Activated CD8-positive, alpha-beta memory T cell treated with anti-CD3 and anti-CD28 coated beads, Interleukin-2, amount 10 ng/mL, durations not matched to agents 7 days and 5 days (primary cell): Measurements from ENCODE around the gene ELN. TPM values are rescaled to one million over a fixed set of nuclear protein-coding genes. Genes with fewer than 3 reads are reported as not detected.
"Not testable (repeated sequence)": the region's sequence is repeated elsewhere in the genome, so short reads cannot be mapped to it uniquely, and the experiment has no call there.

Experiments used
- ATAC-seq: fragments of 150-1000 bp; cut with Tn5 transposase; one replicate; pipeline ENCODE4 v1.10.0; 2021; ENCODE audit warnings: moderate library complexity
- CTCF ChIA-PET: fragments of 350-600 bp; sonication (Branson Sonifier 250); formaldehyde crosslinking; loops from one replicate; lab custom pipeline; 2021; ENCODE audit warnings: antibody characterized with exemption; lab: Charles Lee
- DNase-seq: peaks from one replicate; pipeline ENCODE4 v3.0.0-alpha.2; 2020
- H3K27ac Mint-ChIP-seq: one replicate; pipeline ENCODE4 v1.8.0; 2021; ENCODE audit warnings: mild to moderate bottlenecking, mixed read lengths
- H3K27me3 Mint-ChIP-seq: one replicate; pipeline ENCODE4 v1.8.0; 2021; ENCODE audit warnings: mixed read lengths
- H3K36me3 Mint-ChIP-seq: one replicate; pipeline ENCODE4 v1.8.0; 2021; ENCODE audit warnings: mild to moderate bottlenecking, mixed read lengths
- H3K4me1 Mint-ChIP-seq: one replicate; pipeline ENCODE4 v1.8.0; 2021; ENCODE audit warnings: mixed read lengths
- H3K4me3 Mint-ChIP-seq: one replicate; pipeline ENCODE4 v1.8.0; 2021; ENCODE audit warnings: mild to moderate bottlenecking, moderate library complexity, mixed read lengths
- H3K9me3 Mint-ChIP-seq: one replicate; pipeline ENCODE4 v1.8.0; 2022; ENCODE audit warnings: low read depth, mixed read lengths
- total RNA-seq, 2 experiments: library from RNA; stranded (reverse); gene quantifications; one replicate each; pipeline ENCODE4 v1.2.3, GENCODE V29; 2021

Gene ELN
- not detected for total RNA-seq

DNA sequence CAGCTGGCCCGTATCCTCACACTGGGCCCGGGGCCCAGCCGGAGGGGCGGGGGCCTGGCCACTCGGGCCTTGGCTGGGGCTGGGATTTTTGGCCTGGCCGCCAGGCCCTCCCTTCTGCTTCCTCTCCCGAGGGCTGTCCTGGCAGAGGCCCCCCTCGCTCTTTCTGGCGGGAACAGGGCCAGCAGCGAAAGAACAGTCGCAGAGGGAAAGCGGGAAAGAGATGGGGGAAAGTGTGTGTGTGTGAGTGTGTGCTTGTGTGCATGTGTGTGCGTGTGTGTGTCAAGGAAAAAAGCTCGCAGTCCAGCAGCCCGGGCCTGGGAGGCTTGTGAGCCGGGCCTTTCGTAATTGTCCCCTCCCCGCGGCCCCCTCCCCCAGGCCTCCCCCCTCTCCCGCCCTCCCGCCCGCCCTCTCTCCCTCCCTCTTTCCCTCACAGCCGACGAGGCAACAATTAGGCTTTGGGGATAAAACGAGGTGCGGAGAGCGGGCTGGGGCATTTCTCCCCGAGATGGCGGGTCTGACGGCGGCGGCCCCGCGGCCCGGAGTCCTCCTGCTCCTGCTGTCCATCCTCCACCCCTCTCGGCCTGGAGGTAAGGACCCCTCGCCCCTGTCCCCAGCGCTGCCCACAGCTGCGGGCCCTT, at the start of gene ELN:
ELN (plus strand) TSS at position 491 of the 638 bp plus-strand sequence; CDS start at position 506, 15 bp downstream.
- Mint-ChIP-seq H3K27ac (no peak within 1 kb of the TSS), H3K4me1 (peaks cover 3% of the 10 kb centered on the region), H3K9me3 (no peaks in the 10 kb centered on the region), H3K27me3 (peaks cover 62% of the 10 kb centered on the region), H3K4me3 (no peak within 1 kb of the TSS), H3K36me3 (no peaks in the 10 kb centered on the region)
- DNase-seq (no peak), ATAC-seq (no peak)
- CTCF ChIA-PET: interaction anchor here (1.5 to 2.8 kb wide), 3 partner anchors 9 to 162 kb away, joined by 5 to 30 read pairs (median 6); no protein-coding TSS in a partner anchor

DNA sequence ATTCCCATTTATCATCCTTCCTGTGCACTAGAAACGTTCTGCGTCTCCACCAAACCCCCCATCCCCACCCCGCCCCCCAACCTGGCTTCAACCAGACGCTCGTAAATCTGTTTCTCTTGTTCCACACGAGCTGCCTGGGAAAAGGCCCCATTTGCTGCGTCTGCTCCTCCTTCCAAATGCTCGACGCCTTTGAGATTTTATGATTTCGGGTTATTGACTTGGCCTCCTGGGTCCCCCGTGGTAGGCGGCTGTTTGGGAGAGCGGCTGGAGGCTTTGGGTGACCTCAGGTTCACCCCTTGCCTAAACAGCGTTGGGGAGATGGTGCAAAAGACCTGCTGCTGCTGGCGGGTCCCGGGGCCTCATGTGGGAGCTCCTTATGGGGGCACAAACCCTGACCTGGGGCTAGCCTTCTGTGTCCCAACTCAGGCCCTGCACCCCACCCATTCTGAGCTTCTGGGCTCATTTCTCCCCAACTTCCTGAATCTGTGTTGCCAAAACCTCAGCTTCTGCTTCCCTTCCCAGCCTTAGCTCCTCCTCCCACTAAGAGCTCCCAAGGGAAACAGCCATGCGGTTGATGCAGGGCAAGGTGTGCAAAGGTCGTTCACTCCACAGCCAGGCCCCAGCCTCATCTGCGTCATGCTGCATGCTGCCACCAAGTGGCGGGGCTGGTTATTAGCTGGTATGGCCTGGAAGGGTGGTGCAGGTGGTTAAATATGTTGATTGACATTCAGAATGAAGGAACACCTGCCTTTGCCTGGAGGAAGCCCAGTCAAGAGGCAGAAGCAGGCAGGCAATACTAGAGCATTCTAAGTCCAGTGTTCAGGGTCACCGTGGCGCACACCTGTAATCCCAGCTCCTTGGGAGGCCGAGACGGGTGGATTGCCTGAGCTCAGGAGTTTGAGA, 49.1 kb upstream of the ELN start:
- H3K9me3 Mint-ChIP-seq: no peaks in the 10 kb centered on the region
- DNase-seq (no peak), ATAC-seq (no peak)
- H3K4me1 Mint-ChIP-seq: no peaks in the 10 kb centered on the region
- H3K27me3 Mint-ChIP-seq: no peaks in the 10 kb centered on the region
- H3K27ac Mint-ChIP-seq: no peak overlapping the region
- no peak overlapping the region for H3K4me3 Mint-ChIP-seq
- no peaks in the 10 kb centered on the region for H3K36me3 Mint-ChIP-seq
- CTCF ChIA-PET: interaction anchor here (1.1 to 1.4 kb wide), 2 partner anchors 14 to 48 kb away, joined by 3 to 6 read pairs; no protein-coding TSS in a partner anchor

DNA sequence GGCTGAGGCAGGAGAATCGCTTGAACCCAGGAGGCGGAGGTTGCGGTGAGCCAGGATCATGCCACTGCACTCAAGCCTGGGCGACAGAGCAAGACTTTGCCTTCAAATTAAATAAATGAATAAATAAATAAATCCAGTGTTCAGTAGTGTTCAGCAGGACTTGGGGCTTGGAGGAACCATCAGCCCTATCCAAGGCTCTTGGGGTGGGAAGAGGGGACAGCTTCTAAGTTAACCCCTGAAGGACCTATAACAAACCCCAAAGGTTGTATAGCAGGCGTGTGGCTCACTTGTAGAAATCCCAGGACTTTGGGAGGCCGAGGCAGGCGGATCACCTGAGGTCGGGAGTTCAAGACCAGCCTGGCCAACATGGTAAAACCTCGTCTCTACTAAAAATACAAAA, 48.3 kb upstream of the ELN start:
- ATAC-seq, H3K4me1 Mint-ChIP-seq, H3K9me3 Mint-ChIP-seq, H3K4me3 Mint-ChIP-seq, H3K36me3 Mint-ChIP-seq, H3K27me3 Mint-ChIP-seq, DNase-seq, H3K27ac Mint-ChIP-seq: not testable (repeated sequence)
- CTCF ChIA-PET: interaction anchor here (1.1 to 1.4 kb wide), 2 partner anchors 15 to 47 kb away, joined by 3 to 6 read pairs; no protein-coding TSS in a partner anchor

DNA sequence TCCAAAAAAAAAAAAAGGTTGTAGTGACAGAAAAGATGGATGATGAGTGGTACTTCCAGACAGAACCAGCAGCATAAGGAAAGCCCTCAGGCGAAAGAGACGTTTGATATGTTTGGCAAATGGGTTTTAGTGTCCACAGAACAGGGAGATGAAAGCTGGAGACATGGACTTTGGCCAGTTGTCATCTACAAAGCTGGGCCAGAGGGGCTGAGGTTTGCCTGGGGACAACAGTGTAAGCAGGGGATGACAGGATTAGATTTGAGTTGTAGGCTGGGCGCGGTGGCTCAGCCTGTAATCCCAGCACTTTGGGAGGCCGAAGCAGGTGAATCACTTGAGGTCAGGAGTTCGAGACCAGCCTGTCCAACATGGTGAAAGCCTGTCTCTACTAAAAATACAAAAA, 47.8 kb upstream of the ELN start:
- H3K36me3 Mint-ChIP-seq: no peaks in the 10 kb centered on the region
- no peak overlapping the region for H3K4me3 Mint-ChIP-seq
- H3K27me3 Mint-ChIP-seq: no peaks in the 10 kb centered on the region
- H3K9me3 Mint-ChIP-seq: no peaks in the 10 kb centered on the region
- no peak overlapping the region for H3K27ac Mint-ChIP-seq
- H3K4me1 Mint-ChIP-seq: no peaks in the 10 kb centered on the region
- ATAC-seq: no peak
- CTCF ChIA-PET: interaction anchor here (0.9 kb wide), 1 partner anchor 47 kb away, joined by 3 read pairs; no protein-coding TSS in a partner anchor
- no peak for DNase-seq

DNA sequence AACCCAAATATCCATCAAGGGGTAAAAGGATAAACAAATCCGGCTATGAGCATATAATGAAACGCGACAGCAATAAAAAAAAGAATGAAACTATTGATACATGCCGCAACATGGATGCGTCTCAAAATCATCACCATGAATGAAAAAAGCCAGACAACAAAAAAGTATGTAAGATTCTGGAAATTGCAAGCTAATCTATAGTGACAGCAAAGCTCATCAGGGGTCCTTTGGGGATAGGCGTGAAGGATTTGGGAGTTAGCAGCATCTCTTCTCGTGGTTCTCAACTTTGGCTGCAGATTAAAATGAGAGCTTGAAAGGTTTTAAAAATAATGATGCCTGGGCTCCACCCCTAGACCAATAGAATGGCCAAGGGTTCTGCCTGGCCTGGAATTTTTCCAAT, 46.0 kb upstream of the ELN start:
- Mint-ChIP-seq H3K4me1 (no peaks in the 10 kb centered on the region), H3K9me3 (no peaks in the 10 kb centered on the region), H3K4me3 (no peak overlapping the region), H3K36me3 (no peaks in the 10 kb centered on the region), H3K27ac (no peak overlapping the region), H3K27me3 (no peaks in the 10 kb centered on the region)
- CTCF ChIA-PET: no interaction called here
- no peak for ATAC-seq
- DNase-seq: no peak

DNA sequence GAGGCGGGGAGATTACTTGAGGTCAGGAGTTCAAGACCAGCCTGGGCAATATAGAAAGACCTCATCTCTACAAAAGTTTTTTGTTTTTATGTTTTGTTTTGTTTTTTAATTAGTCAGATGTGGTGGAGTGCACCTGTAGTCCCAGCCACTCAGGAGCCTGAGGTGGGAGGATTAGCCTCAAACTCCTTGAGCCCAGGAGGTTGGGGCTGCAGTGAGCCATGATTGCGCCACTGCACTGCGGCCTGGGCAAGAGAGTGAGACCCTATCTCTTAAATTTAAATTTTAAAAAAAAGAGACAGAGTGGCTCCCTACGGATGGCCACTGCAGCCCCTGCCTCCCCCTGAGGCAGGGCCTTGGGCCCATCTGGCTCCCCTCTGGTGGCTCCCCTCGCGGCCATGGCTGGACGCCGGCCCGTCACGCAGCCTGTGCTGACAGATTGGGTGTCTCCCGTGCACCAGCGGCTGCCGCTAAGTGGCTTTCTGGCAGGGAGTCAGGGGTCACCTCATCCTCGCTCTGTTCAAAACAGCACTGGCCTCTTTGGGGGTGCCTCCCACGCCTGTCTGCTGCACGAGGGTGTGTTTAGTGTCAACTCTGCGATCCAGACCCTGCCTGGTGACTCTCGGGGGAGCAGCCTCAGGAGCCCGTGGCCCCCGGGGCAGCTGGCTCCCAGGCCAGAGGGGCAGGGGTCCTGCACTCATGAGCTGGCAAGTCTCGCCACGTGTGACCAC, 44.4 kb upstream of the ELN start:
- H3K36me3 Mint-ChIP-seq: no peaks in the 10 kb centered on the region
- DNase-seq (no peak), ATAC-seq (no peak)
- no peaks in the 10 kb centered on the region for H3K4me1 Mint-ChIP-seq
- no peak overlapping the region for H3K27ac Mint-ChIP-seq
- no peaks in the 10 kb centered on the region for H3K27me3 Mint-ChIP-seq
- H3K4me3 Mint-ChIP-seq: no peak overlapping the region
- no peaks in the 10 kb centered on the region for H3K9me3 Mint-ChIP-seq
- CTCF ChIA-PET: no interaction called here

DNA sequence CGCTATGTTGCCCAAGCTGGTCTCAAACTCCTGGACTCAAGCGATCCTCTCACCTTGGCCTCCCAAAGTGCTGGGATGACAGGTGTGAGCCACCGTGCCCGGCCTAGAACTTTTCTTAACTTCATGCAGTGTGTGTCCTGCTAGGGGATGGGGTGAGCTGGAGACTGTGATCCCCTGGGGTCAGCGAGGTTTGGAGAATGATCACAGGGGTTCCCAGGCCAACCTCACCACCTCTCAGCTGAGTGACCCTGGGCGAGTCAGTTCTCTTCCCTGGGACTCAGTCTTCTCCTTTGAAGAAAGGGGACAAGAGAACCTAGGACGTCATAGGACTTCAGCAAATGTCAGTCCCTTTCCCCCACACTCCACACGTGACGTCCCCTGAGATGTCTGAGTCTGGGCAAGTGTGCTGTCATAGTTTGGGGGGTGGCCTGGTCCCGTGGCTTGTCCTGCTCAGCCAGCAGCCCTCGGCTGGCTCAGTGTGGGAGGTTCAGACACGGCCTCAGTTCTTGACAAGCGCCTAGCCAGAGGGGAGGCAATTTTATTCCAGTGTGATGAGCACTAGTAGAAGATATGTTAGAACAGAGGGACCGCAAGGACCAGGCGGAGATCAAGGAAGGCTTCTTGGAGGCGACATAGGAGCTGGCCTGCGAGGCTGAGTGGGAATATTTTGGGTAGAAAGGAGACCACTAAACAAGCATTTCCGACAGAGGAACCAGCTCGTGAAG, 43.3 kb upstream of the ELN start:
- H3K27me3 Mint-ChIP-seq: no peaks in the 10 kb centered on the region
- CTCF ChIA-PET: interaction anchor here (0.7 kb wide), 1 partner anchor 405 kb away, joined by 3 read pairs; no protein-coding TSS in a partner anchor
- no peaks in the 10 kb centered on the region for H3K9me3 Mint-ChIP-seq
- H3K36me3 Mint-ChIP-seq: no peaks in the 10 kb centered on the region
- no peaks in the 10 kb centered on the region for H3K4me1 Mint-ChIP-seq
- ATAC-seq: no peak
- no peak for DNase-seq
- H3K27ac Mint-ChIP-seq: no peak overlapping the region
- H3K4me3 Mint-ChIP-seq: no peak overlapping the region

DNA sequence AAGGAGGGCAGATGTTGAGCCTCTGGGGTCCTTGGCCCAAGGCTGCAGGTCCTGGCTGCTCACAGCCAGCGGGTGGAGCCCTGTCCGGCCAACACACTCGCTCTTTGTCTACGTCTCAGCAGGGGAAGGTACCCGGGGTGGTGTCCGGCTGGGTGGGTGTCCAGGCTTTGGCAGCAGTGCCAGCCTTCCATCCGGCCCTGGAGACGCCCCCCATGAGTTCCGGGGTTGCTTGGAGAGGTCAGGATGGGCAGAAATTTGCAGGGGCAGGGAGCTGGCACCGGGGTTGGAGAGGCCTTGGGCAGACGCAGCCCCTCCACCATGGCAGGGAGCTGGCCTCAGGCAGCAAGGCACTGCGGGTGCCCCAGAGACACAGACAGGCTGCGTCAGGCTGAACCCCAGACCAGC, 42.2 kb upstream of the ELN start:
- H3K27me3 Mint-ChIP-seq: no peaks in the 10 kb centered on the region
- DNase-seq (no peak), ATAC-seq (no peak)
- CTCF ChIA-PET: no interaction called here
- H3K4me1 Mint-ChIP-seq: no peaks in the 10 kb centered on the region
- H3K4me3 Mint-ChIP-seq: no peak overlapping the region
- no peak overlapping the region for H3K27ac Mint-ChIP-seq
- no peaks in the 10 kb centered on the region for H3K9me3 Mint-ChIP-seq
- no peaks in the 10 kb centered on the region for H3K36me3 Mint-ChIP-seq

DNA sequence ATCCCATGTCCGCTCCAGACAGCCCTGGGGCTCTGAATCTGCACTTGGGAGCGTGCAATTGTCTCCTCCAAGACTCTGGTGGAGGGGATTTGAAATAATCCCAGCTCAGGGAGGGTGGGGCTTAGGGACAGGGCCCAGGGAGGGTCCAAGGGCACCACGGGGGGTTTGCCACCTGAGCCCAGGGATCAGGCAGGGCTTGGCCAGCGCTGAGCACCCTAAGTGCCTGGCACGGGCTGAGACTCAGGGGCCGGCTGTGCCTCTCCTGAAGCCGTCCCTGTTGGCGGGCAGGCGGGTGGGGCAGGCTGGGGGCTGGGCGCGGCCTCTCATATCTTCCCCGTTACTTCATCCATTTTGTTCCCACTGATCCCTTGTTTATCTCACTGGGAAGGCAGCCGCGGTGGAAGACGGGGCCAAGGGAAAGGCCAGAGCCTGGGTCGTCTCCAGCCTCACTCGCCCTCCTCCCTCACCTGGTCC, 41.8 kb upstream of the ELN start:
- no peak for ATAC-seq
- no peaks in the 10 kb centered on the region for H3K36me3 Mint-ChIP-seq
- H3K9me3 Mint-ChIP-seq: no peaks in the 10 kb centered on the region
- no peaks in the 10 kb centered on the region for H3K4me1 Mint-ChIP-seq
- H3K4me3 Mint-ChIP-seq: no peak overlapping the region
- CTCF ChIA-PET: no interaction called here
- H3K27me3 Mint-ChIP-seq: no peaks in the 10 kb centered on the region
- H3K27ac Mint-ChIP-seq: no peak overlapping the region
- no peak for DNase-seq

DNA sequence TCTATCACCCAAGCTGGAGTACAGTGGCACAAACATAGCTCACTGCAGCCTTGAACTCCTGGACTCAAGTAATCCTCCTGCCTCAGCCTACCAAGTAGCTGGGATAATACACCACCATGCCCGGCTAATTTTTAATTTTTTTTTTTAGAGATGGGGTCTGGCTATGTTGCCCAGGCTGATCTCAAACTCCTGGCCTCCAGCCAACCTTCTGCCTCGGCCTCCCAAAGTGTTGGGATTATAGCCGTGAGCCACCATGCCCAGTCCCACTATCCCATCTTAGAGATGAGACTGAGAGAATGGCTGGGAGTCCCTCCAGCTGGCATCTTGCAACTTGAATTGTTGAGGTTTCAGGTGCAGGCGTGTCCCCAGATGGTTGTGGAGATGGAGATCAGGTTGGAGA, 40.7 kb upstream of the ELN start:
- CTCF ChIA-PET: no interaction called here
- ATAC-seq: no peak
- Mint-ChIP-seq H3K4me1 (no peaks in the 10 kb centered on the region), H3K9me3 (no peaks in the 10 kb centered on the region), H3K4me3 (no peak overlapping the region), H3K36me3 (no peaks in the 10 kb centered on the region), H3K27ac (no peak overlapping the region), H3K27me3 (no peaks in the 10 kb centered on the region)
- no peak for DNase-seq

DNA sequence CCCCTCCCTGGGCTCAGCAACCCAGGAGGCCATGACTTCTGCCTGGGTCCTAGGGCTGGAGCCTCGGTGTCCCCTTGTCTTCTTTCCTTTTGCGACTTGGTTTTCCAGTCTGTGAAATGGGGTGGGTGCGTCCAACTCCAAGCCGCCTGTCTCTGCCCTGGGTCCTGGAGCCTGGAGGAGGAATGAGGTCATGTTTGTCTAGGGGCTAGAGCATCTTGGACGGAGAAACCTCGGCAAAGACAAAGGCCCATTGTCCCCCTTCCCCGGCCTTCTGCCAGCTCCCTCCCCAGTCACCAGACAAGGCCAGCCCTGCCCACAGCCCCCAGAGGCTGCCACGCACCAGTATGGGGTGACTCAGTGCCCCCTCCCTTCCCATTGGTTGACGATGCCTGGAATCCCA, 39.8 kb upstream of the ELN start:
- no peaks in the 10 kb centered on the region for H3K27me3 Mint-ChIP-seq
- no peak for DNase-seq
- H3K9me3 Mint-ChIP-seq: no peaks in the 10 kb centered on the region
- no peak overlapping the region for H3K27ac Mint-ChIP-seq
- no peaks in the 10 kb centered on the region for H3K36me3 Mint-ChIP-seq
- no peak overlapping the region for H3K4me3 Mint-ChIP-seq
- CTCF ChIA-PET: no interaction called here
- H3K4me1 Mint-ChIP-seq: no peaks in the 10 kb centered on the region
- no peak for ATAC-seq

DNA sequence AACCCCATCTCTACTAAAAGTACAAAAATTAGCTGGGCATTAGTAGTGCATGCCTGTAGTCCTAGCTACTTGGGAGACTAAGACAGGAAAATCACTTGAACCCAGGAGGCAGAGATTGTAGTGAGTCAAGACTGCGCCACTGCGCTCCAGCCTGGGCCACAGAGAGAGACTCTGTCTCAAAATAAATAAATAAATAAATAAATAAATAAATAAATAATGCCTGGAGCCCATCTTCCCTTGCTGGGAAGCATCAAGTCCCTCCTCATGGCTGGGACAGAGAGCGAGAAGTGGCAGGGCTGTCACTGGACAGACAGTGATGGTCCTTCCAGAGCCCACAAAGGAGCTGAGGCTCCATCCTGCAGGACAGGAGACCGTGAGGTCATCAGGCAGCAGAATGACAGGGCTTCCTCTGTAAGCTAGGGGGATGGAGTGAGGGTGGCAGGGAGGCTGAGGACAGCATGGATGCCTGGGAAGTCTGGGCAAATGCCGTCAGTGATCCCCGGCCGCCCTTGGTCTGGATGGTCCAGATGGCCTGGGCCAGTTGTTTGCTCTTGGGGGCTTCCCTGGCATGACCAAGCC, 36.4 kb upstream of the ELN start:
- CTCF ChIA-PET: no interaction called here
- Mint-ChIP-seq H3K4me1 (no peaks in the 10 kb centered on the region), H3K36me3 (peaks cover 3% of the 10 kb centered on the region), H3K27ac (no peak overlapping the region), H3K4me3 (no peak overlapping the region), H3K9me3 (peaks cover 7% of the 10 kb centered on the region), H3K27me3 (no peaks in the 10 kb centered on the region)
- DNase-seq (no peak), ATAC-seq (no peak)
